Activated CD4-positive, CD25-positive, alpha-beta regulatory T cell treated with anti-CD3 and anti-CD28 coated beads, Interleukin-2, amount 50 U/mL, for 72 hours (primary cell): ENCODE measurements around the gene KCNH5.

Experiments used
- DNase-seq: peaks from one replicate; pipeline ENCODE4 v3.0.0; 2021

The KCNH5 gene, protein sequence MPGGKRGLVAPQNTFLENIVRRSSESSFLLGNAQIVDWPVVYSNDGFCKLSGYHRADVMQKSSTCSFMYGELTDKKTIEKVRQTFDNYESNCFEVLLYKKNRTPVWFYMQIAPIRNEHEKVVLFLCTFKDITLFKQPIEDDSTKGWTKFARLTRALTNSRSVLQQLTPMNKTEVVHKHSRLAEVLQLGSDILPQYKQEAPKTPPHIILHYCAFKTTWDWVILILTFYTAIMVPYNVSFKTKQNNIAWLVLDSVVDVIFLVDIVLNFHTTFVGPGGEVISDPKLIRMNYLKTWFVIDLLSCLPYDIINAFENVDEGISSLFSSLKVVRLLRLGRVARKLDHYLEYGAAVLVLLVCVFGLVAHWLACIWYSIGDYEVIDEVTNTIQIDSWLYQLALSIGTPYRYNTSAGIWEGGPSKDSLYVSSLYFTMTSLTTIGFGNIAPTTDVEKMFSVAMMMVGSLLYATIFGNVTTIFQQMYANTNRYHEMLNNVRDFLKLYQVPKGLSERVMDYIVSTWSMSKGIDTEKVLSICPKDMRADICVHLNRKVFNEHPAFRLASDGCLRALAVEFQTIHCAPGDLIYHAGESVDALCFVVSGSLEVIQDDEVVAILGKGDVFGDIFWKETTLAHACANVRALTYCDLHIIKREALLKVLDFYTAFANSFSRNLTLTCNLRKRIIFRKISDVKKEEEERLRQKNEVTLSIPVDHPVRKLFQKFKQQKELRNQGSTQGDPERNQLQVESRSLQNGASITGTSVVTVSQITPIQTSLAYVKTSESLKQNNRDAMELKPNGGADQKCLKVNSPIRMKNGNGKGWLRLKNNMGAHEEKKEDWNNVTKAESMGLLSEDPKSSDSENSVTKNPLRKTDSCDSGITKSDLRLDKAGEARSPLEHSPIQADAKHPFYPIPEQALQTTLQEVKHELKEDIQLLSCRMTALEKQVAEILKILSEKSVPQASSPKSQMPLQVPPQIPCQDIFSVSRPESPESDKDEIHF

DNA sequence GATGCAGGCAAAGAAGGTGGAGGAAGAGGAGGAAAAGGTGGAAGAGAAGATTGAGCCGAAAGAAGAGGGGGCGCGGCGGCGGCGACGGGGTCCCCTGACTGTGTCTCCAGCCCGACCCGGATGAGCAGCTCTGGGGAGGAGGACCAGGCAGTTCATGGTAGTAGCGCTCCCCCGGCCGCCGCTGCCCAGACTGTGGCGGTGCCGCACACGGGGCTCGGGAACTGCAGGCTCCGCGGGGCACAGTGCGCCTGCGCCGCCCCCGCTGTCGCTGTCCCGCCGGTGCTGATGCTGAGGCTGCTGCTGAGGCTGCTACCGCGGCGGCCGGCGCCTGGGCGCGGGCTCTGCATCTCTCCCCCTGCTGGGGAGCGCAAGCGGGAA, at the start of gene KCNH5:
KCNH5 (minus strand) TSS at position 225 of the 378 bp plus-strand sequence. CDS start 272 bp downstream, outside the sequence.
- no peak for DNase-seq

DNA sequence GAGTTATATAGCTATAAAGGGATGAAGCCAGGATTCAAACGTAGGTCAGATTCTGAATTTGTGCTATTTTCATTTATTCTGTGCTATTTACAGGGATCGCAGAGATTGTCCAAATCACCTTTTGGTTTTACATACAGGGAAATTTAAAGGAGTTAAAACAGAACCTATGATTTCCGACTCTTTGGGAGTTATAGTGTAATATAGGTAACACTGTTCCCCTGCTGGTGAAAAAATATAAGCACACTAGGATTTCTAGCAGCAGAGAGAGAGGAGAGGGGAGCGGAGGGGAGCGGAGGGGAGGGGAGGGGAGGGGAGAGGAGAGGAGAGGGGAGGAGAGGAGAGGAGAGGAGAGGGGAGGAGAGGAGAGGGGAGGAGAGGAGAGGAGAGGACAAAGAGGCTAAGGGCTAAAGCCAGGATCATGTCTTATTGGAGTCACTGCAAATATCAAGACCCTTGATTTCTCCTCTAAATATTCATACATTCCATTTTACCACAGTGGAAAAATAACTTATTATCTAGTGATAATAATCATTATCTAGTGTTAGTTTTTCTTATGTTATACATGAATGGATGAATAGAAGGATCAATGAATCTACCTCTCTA, 46.2 kb upstream of the KCNH5 start:
- no peak for DNase-seq

DNA sequence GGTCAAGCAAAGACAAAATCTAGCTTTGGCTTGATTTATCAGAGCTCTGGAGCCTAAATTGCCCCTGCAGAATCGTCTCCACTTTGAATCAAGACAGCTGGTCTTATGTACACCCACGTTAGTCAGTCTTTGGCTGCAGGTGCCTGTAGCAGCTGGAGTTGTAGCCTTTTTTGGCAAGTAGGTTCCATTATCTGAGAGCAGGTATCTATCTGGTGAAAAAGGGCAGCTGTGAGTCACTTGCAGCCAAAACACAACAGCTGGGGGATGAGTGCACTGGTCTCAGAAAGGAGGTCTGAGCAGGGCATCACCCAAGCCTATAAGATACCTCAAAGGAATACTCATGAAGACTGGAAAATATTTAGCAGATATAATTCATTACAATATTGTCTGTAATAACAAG, 43.6 kb upstream of the KCNH5 start:
- DNase-seq, result no peak

DNA sequence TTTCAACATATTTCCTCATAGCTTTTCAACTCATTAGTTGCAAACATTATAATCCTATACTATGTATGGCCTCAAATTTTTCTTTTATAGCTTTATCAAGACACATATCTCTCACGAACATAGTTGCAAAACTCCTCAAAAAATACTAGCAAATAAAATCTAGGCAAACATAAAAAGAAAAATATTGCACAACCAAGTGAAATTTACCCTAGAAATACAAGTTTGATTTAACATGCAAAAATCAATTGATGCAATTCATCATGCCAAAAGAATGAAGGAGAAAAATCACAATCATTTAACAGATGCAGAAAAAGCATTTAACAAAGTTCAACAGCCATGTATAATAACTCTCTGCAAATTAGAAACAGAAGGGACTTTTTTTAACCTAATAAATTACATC, 33.3 kb upstream of the KCNH5 start:
- no peak for DNase-seq

DNA sequence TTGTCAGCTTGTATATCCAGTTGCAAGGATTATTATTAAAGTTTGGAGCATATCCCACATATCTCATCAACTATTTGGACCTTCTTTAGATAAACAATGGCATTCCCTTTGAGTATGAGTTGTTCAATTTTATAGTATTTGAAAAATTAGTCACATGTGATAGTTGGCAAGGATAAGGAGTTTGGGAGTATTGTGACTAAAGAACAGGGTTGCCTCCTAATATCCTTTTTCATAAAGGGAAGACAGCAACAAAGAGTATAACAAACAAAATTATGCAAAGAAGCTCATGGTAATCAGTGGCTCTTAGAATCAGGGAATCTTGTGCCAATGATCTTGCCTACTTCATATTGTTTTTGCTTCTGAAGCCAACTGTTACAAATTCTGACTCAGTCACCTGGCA, 31.2 kb upstream of the KCNH5 start:
- DNase-seq, result no peak

DNA sequence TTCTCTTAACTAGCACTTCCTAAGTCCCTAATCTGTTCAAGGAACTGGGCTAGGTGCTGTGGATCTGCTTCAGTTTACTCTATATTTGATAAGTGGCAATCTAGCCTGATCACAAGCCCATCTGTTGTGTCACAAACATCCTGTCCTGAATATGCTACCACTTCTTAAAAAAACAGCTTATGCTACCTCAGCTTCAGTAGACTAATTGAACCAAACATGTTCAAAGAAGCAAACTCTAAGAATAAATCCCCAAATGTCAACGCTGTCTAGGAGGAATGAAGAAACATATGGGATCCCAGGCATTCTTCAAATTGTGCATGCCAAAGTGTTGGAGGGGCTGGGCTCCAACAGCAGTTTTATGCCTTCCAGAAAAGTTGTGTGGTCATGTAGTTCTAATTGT, 10.4 kb upstream of the KCNH5 start:
- DNase-seq, result no peak

DNA sequence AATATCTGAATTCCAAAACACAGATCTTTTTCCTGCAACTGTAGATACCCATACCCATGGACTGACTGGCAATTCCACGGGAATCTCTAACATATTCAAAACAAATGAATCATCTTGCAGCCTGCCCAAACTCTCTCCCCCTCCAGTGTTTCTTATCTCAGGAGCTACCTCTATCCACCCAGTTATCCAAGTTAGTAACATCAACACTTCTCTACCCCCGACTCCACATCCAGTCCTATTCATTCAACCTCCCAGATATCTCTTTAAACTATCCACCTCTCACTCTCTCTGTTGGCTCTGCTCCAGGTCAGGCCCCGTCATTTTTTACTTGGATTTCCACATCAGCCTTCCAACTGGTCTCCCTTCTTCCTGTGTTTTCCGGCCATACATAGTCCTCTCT, 6.7 kb upstream of the KCNH5 start:
- no peak for DNase-seq

DNA sequence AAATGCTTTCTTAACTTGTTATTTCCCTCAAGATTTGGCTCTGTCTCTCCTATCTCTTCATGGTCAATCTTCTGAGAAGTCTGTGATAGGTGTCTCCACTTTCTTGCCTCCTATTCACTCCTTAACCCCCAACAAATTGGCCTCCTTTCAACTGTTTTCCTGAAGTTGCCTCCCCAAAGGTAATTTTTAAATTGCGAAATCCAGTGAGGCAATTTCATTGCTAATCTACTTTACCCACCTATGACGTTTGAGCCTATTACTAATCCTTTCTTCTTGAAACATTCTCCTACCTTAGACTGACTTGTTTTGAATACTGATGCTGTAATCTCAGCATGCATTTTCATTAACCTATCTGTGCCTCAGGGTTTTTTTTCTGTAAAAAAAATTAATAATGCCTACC, 6.0 kb upstream of the KCNH5 start:
- no peak for DNase-seq

DNA sequence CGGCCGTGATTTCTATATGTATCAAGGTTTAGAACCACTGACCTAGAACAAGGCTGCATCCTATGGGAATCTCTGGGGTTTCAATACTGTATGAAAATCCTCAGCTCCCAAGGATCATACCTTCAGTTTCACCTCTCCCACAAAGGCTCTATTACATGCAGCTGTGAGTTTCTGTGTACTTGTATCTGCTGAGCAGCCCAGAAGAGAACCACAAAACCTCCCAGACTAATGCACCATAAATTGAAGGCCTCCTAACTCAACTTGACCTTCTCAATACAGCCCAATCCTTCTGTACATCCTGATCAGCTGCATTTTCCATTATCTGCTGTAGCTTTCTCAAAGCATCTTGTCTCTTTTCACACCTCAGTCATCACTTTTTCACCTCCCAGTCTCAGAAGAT, 5.4 kb upstream of the KCNH5 start:
- DNase-seq, result no peak

DNA sequence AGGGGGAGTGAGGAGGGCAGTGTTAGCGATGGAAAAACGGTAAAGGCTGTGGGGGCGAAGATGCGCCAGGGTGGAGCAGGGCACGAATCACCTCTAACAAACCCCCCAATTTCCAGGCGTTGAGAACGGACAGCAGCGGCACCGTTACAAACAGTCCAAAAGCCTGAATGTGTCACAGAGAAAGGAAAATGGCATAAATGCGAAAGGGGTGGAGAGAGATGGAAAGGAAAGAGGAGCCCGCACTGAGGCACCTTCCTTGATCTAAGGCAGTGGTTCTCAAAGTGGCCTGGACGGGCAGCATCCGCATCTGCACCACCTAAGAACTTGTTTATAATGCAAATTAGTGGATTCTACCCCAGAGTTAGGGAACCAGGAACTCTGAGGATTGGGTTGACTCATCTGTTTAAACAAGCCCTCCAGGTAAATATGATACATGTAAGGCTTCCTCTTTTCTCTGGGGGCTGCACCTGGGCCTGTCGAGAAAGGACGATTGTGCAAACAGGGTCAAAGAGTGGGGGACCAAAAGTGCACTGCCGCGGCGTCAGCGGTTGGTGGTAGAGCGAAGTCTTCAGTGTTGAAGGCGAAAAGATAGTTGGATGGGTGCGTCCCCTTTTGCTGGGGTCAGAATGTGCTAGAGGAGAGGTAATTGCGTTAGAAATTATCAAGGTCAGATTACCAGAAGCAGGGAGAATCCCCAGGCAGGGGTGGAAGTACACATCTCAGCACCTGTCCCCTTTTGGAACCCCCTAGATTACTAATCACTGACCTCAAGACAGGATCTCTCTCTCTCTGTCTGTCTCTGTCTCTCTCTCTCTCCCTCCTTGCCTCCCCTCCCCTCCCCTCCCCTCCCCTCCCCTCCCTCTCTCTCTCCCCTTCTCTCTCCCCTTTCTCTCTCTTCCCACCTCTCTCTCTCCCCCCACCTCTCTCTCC, 1.3 kb upstream of the KCNH5 start:
- no peak for DNase-seq

DNA sequence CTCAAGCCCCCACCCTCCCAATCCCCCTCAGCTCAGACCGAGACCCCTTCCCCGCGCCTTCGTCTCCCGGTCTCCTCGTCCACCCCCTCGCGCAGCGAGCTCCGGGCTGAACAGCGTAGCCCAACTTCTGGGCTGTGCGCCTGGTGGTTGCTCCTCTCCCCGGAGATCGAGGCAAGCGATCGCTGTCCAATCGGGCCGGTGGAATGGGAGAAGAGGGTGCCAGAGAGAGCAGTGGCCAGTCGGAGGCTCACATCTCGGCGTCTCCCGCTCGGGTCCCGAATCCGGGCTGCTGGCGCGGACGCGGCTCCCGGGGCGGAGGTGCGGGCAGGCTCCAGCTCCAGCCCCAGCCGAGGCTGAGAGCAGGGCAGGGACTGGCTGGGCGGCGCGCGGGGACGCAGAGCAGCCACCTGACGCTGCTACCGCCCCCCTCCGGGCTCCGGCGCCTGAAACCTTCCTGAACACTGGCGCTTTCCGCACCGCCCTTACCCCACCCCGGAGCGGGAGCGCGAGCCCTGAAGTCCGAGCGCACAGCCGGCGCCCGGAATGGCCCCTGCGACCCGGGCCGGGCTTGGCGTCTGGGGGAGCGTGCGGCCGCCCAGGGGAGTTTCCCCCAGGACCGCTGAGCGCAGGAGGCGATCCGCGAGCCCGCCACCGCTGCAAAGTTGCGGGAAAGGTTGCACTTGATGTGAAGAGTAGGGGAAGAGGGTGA, 508 bp upstream of the KCNH5 start:
- no peak for DNase-seq

DNA sequence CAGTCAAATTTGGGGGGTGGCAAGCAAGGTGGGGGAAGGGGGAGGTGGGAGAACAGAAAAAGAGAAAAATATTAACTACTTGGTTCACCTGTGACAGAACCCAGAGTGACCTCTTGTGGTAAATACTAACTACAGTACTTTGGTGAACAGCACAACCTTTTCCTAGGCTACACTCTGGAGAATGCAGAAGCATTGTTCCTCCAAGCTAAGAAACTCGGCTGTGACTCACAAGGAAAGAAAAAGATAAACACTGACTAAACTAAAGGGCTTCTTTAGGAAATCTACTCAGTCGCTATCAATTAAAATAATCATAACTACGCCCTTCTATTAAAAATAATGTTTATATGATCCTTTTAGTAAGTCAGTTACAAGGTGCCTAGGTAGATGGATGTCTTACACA, 5.4 kb downstream of the KCNH5 start:
- no peak for DNase-seq

DNA sequence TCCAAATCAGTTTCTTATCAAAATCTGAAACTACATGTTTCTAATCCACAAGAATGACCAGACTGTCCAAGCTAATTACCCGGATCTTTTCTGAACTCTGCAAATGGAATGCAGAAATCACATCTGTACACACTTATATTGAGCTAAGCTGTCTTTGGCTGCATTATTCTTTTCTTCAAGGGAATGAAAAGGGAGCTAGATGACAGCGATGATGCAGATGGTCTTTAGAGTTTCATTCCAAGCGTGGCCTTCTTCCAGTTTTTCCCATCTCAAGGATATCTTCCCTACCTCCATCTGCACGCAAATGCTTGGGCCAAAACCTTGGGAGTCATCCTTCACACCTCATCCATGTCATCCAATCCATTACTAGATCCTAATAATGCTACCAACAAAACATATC, 12.6 kb downstream of the KCNH5 start:
- DNase-seq, result no peak

DNA sequence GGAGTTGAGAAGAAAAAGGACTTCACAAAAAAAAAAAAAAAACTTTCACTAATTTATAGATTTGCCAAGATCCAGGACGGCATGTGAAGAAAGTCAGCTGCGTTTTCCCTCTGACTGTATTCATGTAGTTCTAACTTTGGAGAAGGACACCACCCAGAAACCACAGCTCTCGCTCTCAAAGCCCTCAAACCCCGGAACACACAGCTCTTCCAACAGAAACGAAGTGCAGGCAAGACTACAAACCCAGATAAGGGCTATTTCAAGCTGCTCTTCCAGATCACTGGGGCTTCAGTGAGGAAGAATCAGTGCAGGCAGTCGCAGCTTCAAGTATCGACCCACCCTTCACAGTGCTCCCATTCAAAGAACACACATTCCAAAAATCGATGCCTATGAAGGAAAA, 13.2 kb downstream of the KCNH5 start:
- no peak for DNase-seq

DNA sequence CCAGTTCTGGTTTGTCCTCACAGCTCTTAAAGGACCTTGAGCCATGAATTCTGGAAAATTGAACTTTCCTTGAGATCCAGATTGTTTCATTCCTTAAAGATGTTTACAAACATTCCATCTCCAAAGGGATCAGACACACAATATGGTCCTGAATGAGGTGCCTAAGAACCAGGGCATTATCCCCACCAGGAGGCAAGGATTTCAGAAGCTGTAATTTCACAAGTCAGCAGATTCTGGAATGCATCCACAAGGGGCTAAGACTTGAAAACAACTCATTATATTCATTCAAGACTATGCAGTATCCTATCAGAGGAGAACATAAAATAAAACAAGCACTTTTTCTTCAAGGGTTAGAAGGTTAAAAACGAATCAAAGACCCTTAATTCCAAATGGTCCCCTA, 15.1 kb downstream of the KCNH5 start:
- no peak for DNase-seq

DNA sequence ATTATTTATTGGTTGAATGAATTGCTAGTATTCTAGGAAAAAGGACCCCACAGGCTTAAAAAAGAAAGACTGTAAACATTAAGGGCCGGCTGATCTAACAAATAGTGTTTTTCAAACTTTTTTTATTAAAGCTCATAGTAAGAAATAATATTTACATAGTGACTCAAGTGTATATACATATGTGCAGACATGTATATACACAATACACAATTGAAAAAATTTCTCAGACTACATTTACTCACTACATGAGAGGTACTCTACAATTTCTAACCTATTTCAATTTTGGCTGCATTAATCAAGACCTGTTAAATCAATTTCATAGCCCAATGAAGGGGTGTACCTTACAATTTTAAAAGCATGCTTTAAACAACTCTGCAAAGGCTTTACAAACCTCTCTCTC, 17.5 kb downstream of the KCNH5 start:
- DNase-seq, result no peak

DNA sequence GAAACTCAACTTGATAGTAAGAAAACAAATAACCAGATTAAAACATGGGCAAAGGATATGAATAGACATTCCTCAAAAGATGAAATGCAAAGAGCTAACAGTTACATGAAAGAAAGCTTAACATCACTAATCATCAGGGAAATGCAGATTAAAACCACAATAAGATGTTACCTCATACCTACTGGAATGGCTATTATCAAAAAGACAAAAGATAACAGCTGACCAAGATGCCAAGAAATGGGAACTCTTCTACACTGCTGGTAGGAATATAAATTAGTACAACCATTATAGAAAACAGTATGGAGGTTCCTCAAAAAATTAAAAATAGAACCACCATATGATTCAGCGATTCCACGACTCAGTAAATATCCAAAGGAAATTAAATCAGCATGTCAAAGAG, 18.8 kb downstream of the KCNH5 start:
- no peak for DNase-seq

DNA sequence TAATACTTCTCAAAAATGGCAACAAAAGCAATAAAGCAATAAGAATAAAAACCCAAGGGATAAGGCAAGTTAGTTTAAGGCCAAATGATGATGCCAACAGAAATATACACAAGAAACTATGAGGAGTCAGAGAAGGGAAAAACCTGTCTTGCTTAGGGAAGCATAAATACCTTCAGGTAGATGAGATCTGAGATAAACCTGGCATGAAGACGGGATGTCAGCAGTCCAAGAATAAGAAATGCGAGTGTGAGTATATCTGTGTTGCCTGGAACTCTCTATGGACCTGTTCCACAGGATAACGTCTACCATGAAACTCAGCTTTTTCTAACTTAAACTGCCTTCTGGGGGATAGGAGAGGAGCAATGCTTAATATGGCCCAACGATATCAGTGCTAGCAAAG, 30.6 kb downstream of the KCNH5 start:
- no peak for DNase-seq

DNA sequence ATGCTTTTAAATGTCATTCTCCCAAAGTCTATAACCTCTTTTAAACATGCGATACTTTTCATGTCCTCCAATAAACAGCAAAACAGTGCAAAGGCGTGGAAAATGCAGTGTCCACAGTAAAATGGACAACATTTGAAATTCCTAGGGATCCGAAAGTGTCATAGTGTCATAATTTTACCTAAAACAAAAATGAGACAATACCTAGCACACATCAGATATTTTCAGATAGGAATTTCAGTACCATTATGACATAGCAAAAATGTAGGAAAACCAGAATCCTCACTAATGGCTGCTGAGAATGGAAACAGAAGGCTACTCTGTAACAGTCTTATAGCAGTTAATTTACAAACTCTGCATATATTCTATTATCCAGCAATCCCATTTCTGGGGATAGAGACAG, 33.1 kb downstream of the KCNH5 start:
- no peak for DNase-seq

DNA sequence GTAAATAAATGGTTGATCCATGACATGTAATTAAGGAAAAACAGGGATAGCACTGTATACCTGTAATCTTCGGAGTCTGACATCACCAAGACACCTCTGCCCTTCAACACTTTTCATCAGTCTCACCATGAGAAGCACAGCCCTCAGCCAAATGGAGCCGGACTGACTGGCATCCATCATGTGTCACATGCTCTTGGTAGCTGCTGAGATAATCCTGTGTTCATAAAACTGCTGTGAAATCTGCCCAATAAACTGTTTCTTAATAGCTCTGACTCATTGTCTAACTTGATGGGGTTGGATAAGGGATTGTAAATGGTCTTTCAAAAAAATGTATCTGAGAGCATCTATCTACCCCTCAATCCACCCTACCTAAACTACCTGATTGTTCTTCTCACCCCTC, 33.6 kb downstream of the KCNH5 start:
- DNase-seq, result no peak

DNA sequence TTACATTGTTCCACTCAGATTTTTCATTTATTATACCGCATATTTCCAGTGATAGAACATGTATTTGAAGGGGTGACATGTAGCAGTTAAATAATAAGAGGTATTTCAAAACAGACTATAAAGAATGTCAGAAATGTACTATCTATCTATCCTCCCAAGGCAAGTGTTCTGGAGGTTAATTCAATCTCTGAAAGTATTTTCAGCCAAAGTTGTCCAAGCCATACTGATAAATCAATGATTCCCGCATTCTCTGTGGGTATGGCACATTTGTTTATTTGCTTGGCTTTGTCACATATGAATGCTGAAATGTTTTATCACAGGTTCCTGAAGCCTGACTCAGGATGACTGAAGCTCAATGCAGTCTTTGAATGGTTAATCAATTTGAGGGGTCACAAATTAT, 35.8 kb downstream of the KCNH5 start:
- DNase-seq, result no peak

DNA sequence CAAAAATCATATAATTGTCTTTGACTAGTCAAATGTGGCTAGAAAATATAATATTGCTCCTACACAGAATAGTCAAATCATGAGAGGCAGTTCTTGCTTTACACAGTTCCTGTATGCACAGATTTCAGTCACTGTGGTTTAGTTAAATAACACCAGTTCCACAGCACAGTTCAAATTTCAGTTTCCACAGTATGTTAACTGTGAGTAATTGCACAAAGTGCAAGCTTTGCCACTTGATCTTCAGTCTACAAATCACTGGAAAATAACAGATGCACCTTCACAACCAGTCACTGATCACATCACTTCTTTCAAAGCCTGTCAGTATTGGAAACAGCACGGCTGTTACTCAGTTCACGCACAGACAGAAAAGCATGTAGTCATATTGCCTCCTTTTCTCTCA, 38.7 kb downstream of the KCNH5 start:
- no peak for DNase-seq
